Hypothalamus (tissue), 51 donors: ENCODE measurements around the gene TCF7L2.

ENCODE experiments used
- DNase-seq, 51 donors: peaks; one replicate each; lab custom pipeline; 2025; lab: John Stamatoyannopoulos, UW

TCF7L2 gene

GRCh38 chr10:113020475-113020753, 70.4 kb downstream of the TCF7L2 start:
- DNase-seq, result no peak

- DNase-seq, result peak in 5 of 51 donors; percentile 10 to 26 (median 21)
Measured at GRCh38 chr10:113020838-113021237, 70.8 kb downstream of the TCF7L2 start.

- DNase-seq, result peak in 27 of 51 donors; percentile 7 to 66 (median 31)
Measured at GRCh38 chr10:113021268-113022040, 71.4 kb downstream of the TCF7L2 start.

- DNase-seq, result no peak
Measured at GRCh38 chr10:113022265-113022664, 72.2 kb downstream of the TCF7L2 start.

GRCh38 chr10:113023017-113023416, 73.0 kb downstream of the TCF7L2 start:
- no peak for DNase-seq

- DNase-seq, result no peak
Measured at GRCh38 chr10:113024930-113025329, 74.9 kb downstream of the TCF7L2 start.

- DNase-seq, result no peak
Measured at GRCh38 chr10:113025487-113025886, 75.4 kb downstream of the TCF7L2 start.

- DNase-seq, result no peak
Measured at GRCh38 chr10:113026679-113027078, 76.6 kb downstream of the TCF7L2 start.

GRCh38 chr10:113027230-113027573, 77.2 kb downstream of the TCF7L2 start:
- no peak for DNase-seq

GRCh38 chr10:113027574-113028455, 77.8 kb downstream of the TCF7L2 start:
- peak in 8 of 51 donors; percentile 11 to 41 (median 28) for DNase-seq

- DNase-seq, result peak in 2 of 51 donors; percentile 8 to 16
Measured at GRCh38 chr10:113028456-113029440, 78.7 kb downstream of the TCF7L2 start.

- DNase-seq, result no peak
Measured at GRCh38 chr10:113030453-113030852, 80.4 kb downstream of the TCF7L2 start.

- no peak for DNase-seq
Measured at GRCh38 chr10:113031147-113031546, 81.1 kb downstream of the TCF7L2 start.

GRCh38 chr10:113033991-113034390, 83.9 kb downstream of the TCF7L2 start:
- DNase-seq, result no peak

- no peak for DNase-seq
Measured at GRCh38 chr10:113035732-113036312, 85.8 kb downstream of the TCF7L2 start.

GRCh38 chr10:113036619-113037018, 86.6 kb downstream of the TCF7L2 start:
- DNase-seq, result no peak

GRCh38 chr10:113037218-113037617, 87.2 kb downstream of the TCF7L2 start:
- DNase-seq, result no peak

GRCh38 chr10:113038183-113038582, 88.1 kb downstream of the TCF7L2 start:
- DNase-seq, result no peak

GRCh38 chr10:113038985-113039384, 88.9 kb downstream of the TCF7L2 start:
- no peak for DNase-seq

- no peak for DNase-seq
Measured at GRCh38 chr10:113041324-113041723, 91.3 kb downstream of the TCF7L2 start.
